Kidney capillary endothelial cell (primary cell): ENCODE results near the gene TCF25.

ENCODE experiments used
- DNase-seq: peaks from one replicate; pipeline ENCODE4 v3.0.0-alpha.2; 2018; ENCODE audit warnings: low spot score

The TCF25 gene

GRCh38 chr16:89946515-89946914 is 73.1 kb downstream of the TCF25 start:
- no peak for DNase-seq

GRCh38 chr16:89949121-89949742 is 75.8 kb downstream of the TCF25 start:
- DNase-seq, result no peak

- no peak for DNase-seq
These were observed 76.4 kb downstream of the TCF25 start for GRCh38 chr16:89949756-89950155.

- no peak for DNase-seq
These were observed 78.1 kb downstream of the TCF25 start for GRCh38 chr16:89951509-89951908.

- no peak for DNase-seq
These were observed 78.7 kb downstream of the TCF25 start for GRCh38 chr16:89952049-89952448.

GRCh38 chr16:89952551-89952950 is 79.2 kb downstream of the TCF25 start:
- no peak for DNase-seq

GRCh38 chr16:89953671-89954406 is 80.4 kb downstream of the TCF25 start:
- DNase-seq, result no peak

GRCh38 chr16:89954462-89954861 is 81.1 kb downstream of the TCF25 start:
- DNase-seq, result no peak

GRCh38 chr16:89955001-89955685 is 81.8 kb downstream of the TCF25 start:
- DNase-seq, result no peak

- DNase-seq, result no peak
These were observed 83.3 kb downstream of the TCF25 start for GRCh38 chr16:89956505-89957215.

GRCh38 chr16:89957216-89957785 is 83.9 kb downstream of the TCF25 start:
- no peak for DNase-seq

- DNase-seq, result peak; percentile 10
These were observed 84.7 kb downstream of the TCF25 start for GRCh38 chr16:89958068-89958467.

- no peak for DNase-seq
These were observed 85.2 kb downstream of the TCF25 start for GRCh38 chr16:89958596-89958995.

GRCh38 chr16:89960966-89961365 is 87.6 kb downstream of the TCF25 start:
- no peak for DNase-seq
